ENCODE data around the gene CASP8AP2. TPM values are rescaled to one million over a fixed set of nuclear protein-coding genes. Genes with fewer than 3 reads are reported as not detected.

CASP8AP2 gene
- total RNA-seq, 4 donors from 2014 or later: 8.4 to 12.9 (median 10.1) TPM

- no peak overlapping the region for H3K4me3 ChIP-seq (ENCODE audit: low read depth, poor library complexity, severe bottlenecking)
- TF ChIP-seq POLR2A (IDR thresholded peaks at IDR 0.05) (no peak), CTCF (IDR thresholded peaks at IDR 0.05) (no peak)
- DNase-seq (ENCODE audit: low spot score in 2 of 2): no peak
- intact Hi-C loops (cut with DNase I; ENCODE audit: low total_unique reads): no loop called here
- 91 to 95% methylated on average over 2 of the region's 2 CpGs for WGBS, 2 donors
These were observed 33.0 kb downstream of the CASP8AP2 start for GRCh38 chr6:89862698-89863097.

DNA sequence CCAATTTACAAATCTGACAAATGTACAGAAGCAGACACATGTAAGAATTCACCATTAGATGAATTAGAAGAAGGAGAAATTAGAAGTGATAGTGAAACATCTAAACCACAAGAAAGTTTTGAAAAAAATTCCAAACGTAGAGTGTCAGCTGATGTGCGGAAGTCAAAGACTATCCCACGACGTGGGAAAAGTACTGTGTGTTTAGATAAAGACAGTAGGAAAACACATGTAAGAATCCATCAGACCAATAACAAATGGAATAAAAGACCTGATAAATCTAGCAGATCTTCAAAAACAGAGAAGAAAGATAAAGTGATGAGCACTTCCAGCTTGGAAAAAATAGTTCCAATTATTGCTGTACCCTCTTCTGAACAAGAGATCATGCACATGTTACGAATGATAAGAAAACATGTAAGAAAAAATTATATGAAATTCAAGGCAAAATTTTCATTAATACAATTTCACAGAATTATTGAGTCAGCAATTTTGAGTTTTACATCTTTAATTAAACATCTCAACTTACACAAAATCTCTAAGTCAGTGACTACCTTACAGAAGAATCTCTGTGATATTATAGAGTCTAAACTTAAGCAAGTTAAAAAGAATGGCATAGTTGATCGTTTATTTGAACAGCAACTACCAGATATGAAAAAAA, 36.5 kb downstream of the CASP8AP2 start:
- DNase-seq (ENCODE audit: low spot score in 2 of 2): no peak
- WGBS, 2 donors: 97 to 98% methylated on average over 6 of the region's 6 CpGs
- intact Hi-C loops (cut with DNase I; ENCODE audit: low total_unique reads): no loop called here
- TF ChIP-seq CTCF (IDR thresholded peaks at IDR 0.05) (no peak), POLR2A (IDR thresholded peaks at IDR 0.05) (no peak)
- no peak overlapping the region for H3K4me3 ChIP-seq (ENCODE audit: low read depth, poor library complexity, severe bottlenecking)

GRCh38 chr6:89873721-89874120, 44.0 kb downstream of the CASP8AP2 start:
- no peak overlapping the region for H3K4me3 ChIP-seq (ENCODE audit: low read depth, poor library complexity, severe bottlenecking)
- DNase-seq (ENCODE audit: low spot score in 2 of 2): no peak
- no peak for TF ChIP-seq CTCF (IDR thresholded peaks at IDR 0.05)
- no peak for TF ChIP-seq POLR2A (IDR thresholded peaks at IDR 0.05)
- intact Hi-C loops (cut with DNase I; ENCODE audit: low total_unique reads): no loop called here

DNA sequence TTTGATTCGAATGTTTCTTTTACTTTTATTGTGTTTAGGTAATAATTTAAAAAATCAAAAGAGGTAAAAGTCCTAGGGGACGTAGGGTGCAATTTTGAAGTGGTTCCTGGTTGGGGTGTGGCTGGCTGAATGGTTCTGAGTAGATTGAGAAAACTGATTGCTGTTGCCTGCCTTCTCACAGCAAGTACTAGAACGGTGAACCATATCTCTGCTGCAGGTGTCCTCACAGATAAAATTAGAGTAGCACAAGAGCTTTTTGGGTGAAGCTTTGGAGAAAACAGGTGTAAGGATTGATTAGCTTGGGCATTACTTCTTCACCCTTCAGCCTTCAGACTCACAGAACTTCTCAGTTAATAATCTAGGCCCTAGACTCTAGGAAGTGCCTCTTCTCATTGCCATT, 44.8 kb downstream of the CASP8AP2 start:
- intact Hi-C loops (cut with DNase I; ENCODE audit: low total_unique reads): no loop called here

DNA sequence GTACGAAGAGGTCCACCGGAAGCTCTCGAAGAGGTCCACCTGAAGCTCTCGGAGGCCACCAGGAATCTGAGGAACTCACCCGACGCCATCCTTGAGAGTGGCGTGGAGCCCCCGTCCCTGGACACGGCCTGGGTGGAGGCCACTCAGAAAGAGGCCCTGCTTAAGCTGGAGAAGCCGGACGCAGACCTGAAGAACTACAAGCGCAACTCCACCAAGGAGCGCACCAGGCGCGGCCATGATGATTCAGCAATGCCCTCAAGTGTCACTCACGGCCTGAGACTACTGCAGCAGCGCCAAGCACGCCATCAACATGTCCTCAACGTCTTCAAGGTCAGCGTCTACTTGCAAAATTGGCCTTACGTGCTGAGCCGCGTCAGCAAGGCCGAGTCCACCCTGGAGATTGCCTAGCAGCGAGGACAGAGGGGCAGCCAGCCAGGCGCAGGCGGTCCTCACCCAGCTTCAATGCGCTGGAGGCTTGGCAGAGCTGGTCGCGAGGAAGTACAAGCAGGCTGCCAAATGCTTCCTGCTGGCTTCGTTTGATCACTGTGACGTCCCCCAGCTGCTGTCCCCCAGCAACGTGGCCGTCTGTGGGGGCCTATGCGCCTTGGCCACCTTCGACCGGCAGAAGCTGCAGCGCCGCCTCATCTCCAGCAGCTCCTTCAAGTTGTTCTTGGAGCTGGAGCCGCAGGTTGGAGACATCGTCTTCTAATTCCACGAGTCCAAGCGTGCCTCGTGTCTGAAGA, 56.9 kb downstream of the CASP8AP2 start:
- intact Hi-C loops (cut with DNase I; ENCODE audit: low total_unique reads): no loop called here

More for the DNA sequence above, 44.8 kb downstream of the CASP8AP2 start:
- DNase-seq (ENCODE audit: low spot score in 2 of 2): no peak
- TF ChIP-seq POLR2A (IDR thresholded peaks at IDR 0.05) (no peak), CTCF (IDR thresholded peaks at IDR 0.05) (no peak)
- H3K4me3 ChIP-seq (ENCODE audit: low read depth, poor library complexity, severe bottlenecking): no peak overlapping the region
- whole genome bisulfite sequencing, 2 donors: 89 to 92% methylated on average over 3 of the region's 3 CpGs

DNA sequence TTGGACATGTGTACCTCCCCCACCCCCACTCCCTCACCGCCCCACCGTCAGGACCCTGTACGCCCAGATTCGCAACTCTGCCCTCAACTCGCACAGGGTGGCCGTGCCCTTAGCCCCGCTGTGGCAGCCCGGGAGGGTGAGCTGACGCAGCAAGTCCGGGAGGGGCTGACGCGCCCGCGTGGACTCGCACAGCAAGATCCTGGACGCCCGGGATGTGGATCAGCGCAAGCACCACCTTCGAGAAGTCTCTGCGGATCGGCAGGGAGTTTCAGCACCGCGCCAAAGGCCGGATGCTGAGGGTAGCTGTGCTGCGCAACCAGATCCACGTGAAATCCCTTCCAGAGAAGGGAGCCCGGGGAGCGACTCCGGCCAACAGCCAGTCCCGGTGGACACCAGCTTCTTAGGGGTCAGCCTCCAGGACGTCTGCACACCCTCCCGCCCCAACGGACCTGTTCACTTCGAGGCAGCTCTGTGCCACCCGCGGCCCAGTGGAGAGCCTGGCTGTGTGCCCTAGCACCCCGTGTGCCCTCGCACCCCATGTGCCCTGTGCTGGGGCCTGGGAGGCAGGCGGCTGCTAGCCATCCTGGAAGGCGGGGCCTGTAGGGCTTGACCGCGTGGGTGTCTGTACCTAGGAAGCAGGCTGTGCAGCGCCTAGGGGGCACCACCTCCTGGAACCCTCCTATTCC, 57.9 kb downstream of the CASP8AP2 start:
- intact Hi-C loops (cut with DNase I; ENCODE audit: low total_unique reads): no loop called here
- DNase-seq (ENCODE audit: low spot score in 2 of 2): peak in 1 of 2 donors; percentile 82
- WGBS, 2 donors: 28 to 33% methylated on average over 21 to 22 of the region's 43 CpGs
- TF ChIP-seq POLR2A (IDR thresholded peaks at IDR 0.05) (no peak), CTCF (IDR thresholded peaks at IDR 0.05) (no peak)
- no peak overlapping the region for H3K4me3 ChIP-seq (ENCODE audit: low read depth, poor library complexity, severe bottlenecking)

More for the DNA sequence above, 56.9 kb downstream of the CASP8AP2 start:
- no peak overlapping the region for H3K4me3 ChIP-seq (ENCODE audit: low read depth, poor library complexity, severe bottlenecking)
- WGBS, 2 donors: 91 to 93% methylated on average over 39 to 44 of the region's 44 CpGs
- TF ChIP-seq POLR2A (IDR thresholded peaks at IDR 0.05): no peak
- DNase-seq (ENCODE audit: low spot score in 2 of 2): peak in 1 of 2 donors; percentile 66

All from lower leg skin (tissue), 4 donors.